GM23338 (cell line): ENCODE measurements around the gene MYOT. TPM values are rescaled to one million over a fixed set of nuclear protein-coding genes. Genes with fewer than 3 reads are reported as not detected.

Experiments
- ATAC-seq: fragments of 200-7000 bp; cut with Tn5 transposase; 3 replicates; pipeline ENCODE4 v1.9.1; 2020
- DNase-seq: peaks from one replicate; pipeline ENCODE4 v3.0.0-alpha.2; 2015; ENCODE audit warnings: low spot score
- H2AFZ ChIP-seq: fragments of 200-600 bp; sonication (generic); 2 replicates; pipeline ENCODE4 v1.8.0; 2016; ENCODE audit warnings: antibody characterized with exemption, mild to moderate bottlenecking, moderate library complexity
- H3F3A ChIP-seq: fragments of 200-600 bp; sonication (generic); replicated peaks from 2 replicates; pipeline ENCODE4 v1.8.0; 2017; ENCODE audit warnings: antibody characterized with exemption, mixed run types, low read depth
- H3K27ac ChIP-seq: fragments of 200-600 bp; sonication (generic); 2 replicates; pipeline ENCODE4 v1.6.1; 2016; ENCODE audit warnings: low read depth
- H3K27me3 ChIP-seq: fragments of 200-600 bp; sonication (generic); 2 replicates; pipeline ENCODE4 v1.8.0; 2016; ENCODE audit warnings: mild to moderate bottlenecking, mixed run types, moderate library complexity; ENCODE audit not compliant: insufficient read depth
- H3K36me3 ChIP-seq: fragments of 200-600 bp; sonication (generic); 2 replicates; pipeline ENCODE4 v1.8.0; 2016; ENCODE audit warnings: mild to moderate bottlenecking; ENCODE audit not compliant: insufficient read depth
- H3K4me1 ChIP-seq: fragments of 200-600 bp; sonication (generic); 2 replicates; pipeline ENCODE4 v1.8.0; 2016; ENCODE audit warnings: mild to moderate bottlenecking, moderate library complexity; ENCODE audit not compliant: insufficient read depth
- H3K4me2 ChIP-seq: fragments of 200-600 bp; sonication (generic); 2 replicates; pipeline ENCODE4 v1.7.1; 2017; ENCODE audit warnings: mixed run types
- H3K4me3 ChIP-seq: fragments of 200-600 bp; sonication (generic); 2 replicates; pipeline ENCODE4 v1.6.1; 2016; ENCODE audit warnings: mixed run types
- H3K79me2 ChIP-seq: fragments of 200-600 bp; sonication (generic); replicated peaks from 2 replicates; pipeline ENCODE4 v1.8.0; 2017; ENCODE audit warnings: mild to moderate bottlenecking; ENCODE audit not compliant: insufficient read depth
- H3K9me2 ChIP-seq: fragments of 200-600 bp; sonication (generic); 2 replicates; pipeline ENCODE4 v1.8.0; 2017; ENCODE audit not compliant: insufficient read depth
- H4K20me1 ChIP-seq: fragments of 200-600 bp; sonication (generic); replicated peaks from 2 replicates; pipeline ENCODE4 v1.8.0; 2017; ENCODE audit warnings: mild to moderate bottlenecking; ENCODE audit not compliant: insufficient read depth
- H3K27ac Mint-ChIP-seq: 2 replicates; pipeline ENCODE4 v1.8.0; 2020; ENCODE audit warnings: inconsistent platforms, mild to moderate bottlenecking, moderate library complexity, mixed read lengths
- H3K27me3 Mint-ChIP-seq: 3 replicates; pipeline ENCODE4 v1.8.0; 2022; ENCODE audit warnings: low read depth, mild to moderate bottlenecking, moderate library complexity, mixed read lengths, inconsistent platforms; ENCODE audit not compliant: insufficient read depth, poor library complexity
- H3K36me3 Mint-ChIP-seq: 3 replicates; pipeline ENCODE4 v1.8.0; 2021; ENCODE audit warnings: low read depth, mild to moderate bottlenecking, inconsistent platforms, moderate library complexity, mixed read lengths
- H3K4me1 Mint-ChIP-seq: 3 replicates; pipeline ENCODE4 v1.8.0; 2020; ENCODE audit warnings: mild to moderate bottlenecking, inconsistent platforms, mixed read lengths
- H3K4me3 Mint-ChIP-seq: 3 replicates; pipeline ENCODE4 v1.8.0; 2021; ENCODE audit warnings: moderate library complexity, mild to moderate bottlenecking, inconsistent platforms, mixed read lengths
- H3K9me3 Mint-ChIP-seq: 3 replicates; pipeline ENCODE4 v1.8.0; 2020; ENCODE audit warnings: moderate library complexity, mild to moderate bottlenecking, inconsistent platforms, mixed read lengths
- CREB1 ChIP-seq: fragments of 250-450 bp; sonication (Bioruptor Pico); IDR thresholded peaks from 2 replicates; pipeline ENCODE4 v1.5.0; 2020; ENCODE audit warnings: low read depth, mild to moderate bottlenecking, moderate library complexity
- CTCF ChIP-seq, 2 experiments: fragments of 200-600 bp in 1 of 2; sonication (generic) in 1 of 2; conservative IDR thresholded peaks; 2 replicates each; pipeline versions ENCODE4 v1.5.1 to v1.6.1; 2016 to 2017; ENCODE audit warnings: antibody characterized with exemption in 2 of 2, low read depth in 2 of 2, mild to moderate bottlenecking in 2 of 2, moderate library complexity in 1 of 2
- ETS1 ChIP-seq: IDR thresholded peaks from 2 replicates; pipeline ENCODE4 v1.6.1; 2016; ENCODE audit warnings: antibody characterized with exemption
- EZH2 ChIP-seq: fragments of 200-600 bp; sonication (generic); IDR thresholded peaks from one replicate; pipeline ENCODE4 v1.8.0; 2017; ENCODE audit warnings: antibody characterized with exemption, mild to moderate bottlenecking, low read depth; ENCODE audit not compliant: unreplicated experiment
- EZH2phosphoT487 ChIP-seq: fragments of 200-600 bp; sonication (generic); IDR thresholded peaks from one replicate; pipeline ENCODE4 v1.8.1; 2018; ENCODE audit warnings: antibody characterized with exemption; ENCODE audit not compliant: unreplicated experiment
- JUNB ChIP-seq: IDR thresholded peaks from one replicate; pipeline ENCODE4 v1.6.1; 2016; ENCODE audit warnings: antibody characterized with exemption; ENCODE audit not compliant: unreplicated experiment
- NANOG ChIP-seq: IDR thresholded peaks from 2 replicates; pipeline ENCODE4 v1.6.1; 2016; ENCODE audit warnings: antibody characterized with exemption, borderline replicate concordance
- POLR2AphosphoS5 ChIP-seq: IDR thresholded peaks from 2 replicates; pipeline ENCODE4 v1.6.1; 2016; ENCODE audit warnings: antibody characterized with exemption, low read depth
- REST ChIP-seq: IDR thresholded peaks from one replicate; pipeline ENCODE4 v1.6.1; 2018; ENCODE audit warnings: antibody characterized with exemption; ENCODE audit not compliant: unreplicated experiment
- STAT1 ChIP-seq: IDR thresholded peaks from one replicate; pipeline ENCODE4 v1.6.1; 2016; ENCODE audit warnings: antibody characterized with exemption; ENCODE audit not compliant: unreplicated experiment
- ZNF114 ChIP-seq: fragments of 250-450 bp; sonication (Bioruptor Pico); IDR thresholded peaks from 2 replicates; pipeline ENCODE4 v1.5.0; 2020; ENCODE audit warnings: mild to moderate bottlenecking, moderate library complexity
- ZNF331 ChIP-seq: fragments of 250-450 bp; sonication (Bioruptor Pico); IDR thresholded peaks from 2 replicates; pipeline ENCODE4 v1.5.0; 2020; ENCODE audit warnings: low read depth, mild to moderate bottlenecking, moderate library complexity
- polyA plus RNA-seq: library from polyadenylated mRNA; unstranded; fragments of >200 nt; fragmentation: Nextera tagmentation; extraction: Ambion mirVana; gene quantifications from 2 replicates; pipeline ENCODE4 v1.2.1, GENCODE V29; 2016
- total RNA-seq: library from RNA; depleted of rRNA; stranded (reverse); fragments of >200 nt; shearing (Covaris generic); gene quantifications from 2 replicates; pipeline ENCODE4 v1.2.3, GENCODE V29; 2014
- TF ChIP-seq, protein P1 (sequence below): fragments of 250-450 bp; sonication (Bioruptor Pico); IDR thresholded peaks from 2 replicates; pipeline ENCODE4 v1.5.0; 2020; ENCODE audit warnings: mild to moderate bottlenecking, moderate library complexity

The MYOT gene
- total and polyA plus RNA-seq, 2 experiments from 2014 or later, result 0.58 TPM; not detected in 1

- Histone ChIP-seq H3K79me2 (no peaks in the 10 kb centered on the region), H3F3A (no peaks in the 10 kb centered on the region), H2AFZ (no peak overlapping the region), H3K4me3 (no peak overlapping the region), H3K9me2 (peaks cover 3% of the 10 kb centered on the region; the same call in 1 of the 2 replicates), H3K36me3 (no peaks in the 10 kb centered on the region), H3K4me1 (no peaks in the 10 kb centered on the region), H4K20me1 (no peaks in the 10 kb centered on the region), H3K27ac (no peak overlapping the region), H3K27me3 (no peaks in the 10 kb centered on the region), H3K4me2 (no peak overlapping the region)
- Mint-ChIP-seq H3K27ac (no peak overlapping the region), H3K27me3 (no peaks in the 10 kb centered on the region), H3K9me3 (peaks cover 5% of the 10 kb centered on the region), H3K4me3 (no peak overlapping the region), H3K36me3 (peaks cover 3% of the 10 kb centered on the region; the same call in 1 of the 3 replicates), H3K4me1 (no peaks in the 10 kb centered on the region)
- no peak for ATAC-seq
- DNase-seq, result no peak
- TF ChIP-seq STAT1 (no peak), CTCF (conservative IDR thresholded peaks at IDR 0.05; ENCODE audit: low read depth in 2 of 2) (no peak), NANOG (no peak), ZNF331 (CRISPR knock-in tag) (no peak), REST (no peak), POLR2AphosphoS5 (no peak), EZH2 (no peak), ETS1 (no peak), JUNB (no peak), EZH2phosphoT487 (no peak), CREB1 (CRISPR knock-in tag) (no peak), ZNF114 (CRISPR knock-in tag) (no peak)
- TF ChIP-seq, protein P1, sequence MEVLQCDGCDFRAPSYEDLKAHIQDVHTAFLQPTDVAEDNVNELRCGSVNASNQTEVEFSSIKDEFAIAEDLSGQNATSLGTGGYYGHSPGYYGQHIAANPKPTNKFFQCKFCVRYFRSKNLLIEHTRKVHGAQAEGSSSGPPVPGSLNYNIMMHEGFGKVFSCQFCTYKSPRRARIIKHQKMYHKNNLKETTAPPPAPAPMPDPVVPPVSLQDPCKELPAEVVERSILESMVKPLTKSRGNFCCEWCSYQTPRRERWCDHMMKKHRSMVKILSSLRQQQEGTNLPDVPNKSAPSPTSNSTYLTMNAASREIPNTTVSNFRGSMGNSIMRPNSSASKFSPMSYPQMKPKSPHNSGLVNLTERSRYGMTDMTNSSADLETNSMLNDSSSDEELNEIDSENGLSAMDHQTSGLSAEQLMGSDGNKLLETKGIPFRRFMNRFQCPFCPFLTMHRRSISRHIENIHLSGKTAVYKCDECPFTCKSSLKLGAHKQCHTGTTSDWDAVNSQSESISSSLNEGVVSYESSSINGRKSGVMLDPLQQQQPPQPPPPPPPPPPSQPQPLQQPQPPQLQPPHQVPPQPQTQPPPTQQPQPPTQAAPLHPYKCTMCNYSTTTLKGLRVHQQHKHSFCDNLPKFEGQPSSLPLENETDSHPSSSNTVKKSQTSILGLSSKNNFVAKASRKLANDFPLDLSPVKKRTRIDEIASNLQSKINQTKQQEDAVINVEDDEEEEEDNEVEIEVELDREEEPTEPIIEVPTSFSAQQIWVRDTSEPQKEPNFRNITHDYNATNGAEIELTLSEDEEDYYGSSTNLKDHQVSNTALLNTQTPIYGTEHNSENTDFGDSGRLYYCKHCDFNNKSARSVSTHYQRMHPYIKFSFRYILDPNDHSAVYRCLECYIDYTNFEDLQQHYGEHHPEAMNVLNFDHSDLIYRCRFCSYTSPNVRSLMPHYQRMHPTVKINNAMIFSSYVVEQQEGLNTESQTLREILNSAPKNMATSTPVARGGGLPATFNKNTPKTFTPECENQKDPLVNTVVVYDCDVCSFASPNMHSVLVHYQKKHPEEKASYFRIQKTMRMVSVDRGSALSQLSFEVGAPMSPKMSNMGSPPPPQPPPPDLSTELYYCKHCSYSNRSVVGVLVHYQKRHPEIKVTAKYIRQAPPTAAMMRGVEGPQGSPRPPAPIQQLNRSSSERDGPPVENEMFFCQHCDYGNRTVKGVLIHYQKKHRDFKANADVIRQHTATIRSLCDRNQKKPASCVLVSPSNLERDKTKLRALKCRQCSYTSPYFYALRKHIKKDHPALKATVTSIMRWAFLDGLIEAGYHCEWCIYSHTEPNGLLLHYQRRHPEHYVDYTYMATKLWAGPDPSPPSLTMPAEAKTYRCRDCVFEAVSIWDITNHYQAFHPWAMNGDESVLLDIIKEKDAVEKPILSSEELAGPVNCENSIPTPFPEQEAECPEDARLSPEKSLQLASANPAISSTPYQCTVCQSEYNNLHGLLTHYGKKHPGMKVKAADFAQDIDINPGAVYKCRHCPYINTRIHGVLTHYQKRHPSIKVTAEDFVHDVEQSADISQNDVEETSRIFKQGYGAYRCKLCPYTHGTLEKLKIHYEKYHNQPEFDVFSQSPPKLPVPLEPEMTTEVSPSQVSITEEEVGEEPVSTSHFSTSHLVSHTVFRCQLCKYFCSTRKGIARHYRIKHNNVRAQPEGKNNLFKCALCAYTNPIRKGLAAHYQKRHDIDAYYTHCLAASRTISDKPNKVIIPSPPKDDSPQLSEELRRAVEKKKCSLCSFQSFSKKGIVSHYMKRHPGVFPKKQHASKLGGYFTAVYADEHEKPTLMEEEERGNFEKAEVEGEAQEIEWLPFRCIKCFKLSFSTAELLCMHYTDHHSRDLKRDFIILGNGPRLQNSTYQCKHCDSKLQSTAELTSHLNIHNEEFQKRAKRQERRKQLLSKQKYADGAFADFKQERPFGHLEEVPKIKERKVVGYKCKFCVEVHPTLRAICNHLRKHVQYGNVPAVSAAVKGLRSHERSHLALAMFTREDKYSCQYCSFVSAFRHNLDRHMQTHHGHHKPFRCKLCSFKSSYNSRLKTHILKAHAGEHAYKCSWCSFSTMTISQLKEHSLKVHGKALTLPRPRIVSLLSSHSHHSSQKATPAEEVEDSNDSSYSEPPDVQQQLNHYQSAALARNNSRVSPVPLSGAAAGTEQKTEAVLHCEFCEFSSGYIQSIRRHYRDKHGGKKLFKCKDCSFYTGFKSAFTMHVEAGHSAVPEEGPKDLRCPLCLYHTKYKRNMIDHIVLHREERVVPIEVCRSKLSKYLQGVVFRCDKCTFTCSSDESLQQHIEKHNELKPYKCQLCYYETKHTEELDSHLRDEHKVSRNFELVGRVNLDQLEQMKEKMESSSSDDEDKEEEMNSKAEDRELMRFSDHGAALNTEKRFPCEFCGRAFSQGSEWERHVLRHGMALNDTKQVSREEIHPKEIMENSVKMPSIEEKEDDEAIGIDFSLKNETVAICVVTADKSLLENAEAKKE (CRISPR knock-in tag), result no peak
These were observed 47.1 kb downstream of the MYOT start for GRCh38 chr5:137914758-137915157.
